GM19328 (cell line): Measurements from ENCODE around the gene CLEC2A.
"Not testable (repeated sequence)": the region's sequence is repeated elsewhere in the genome, so short reads cannot be mapped to it uniquely, and the experiment has no call there.

Experiments used
- ATAC-seq: cut with Tn5 transposase; IDR thresholded peaks from one replicate; pipeline ENCODE4 v1.9.1; 2021; ENCODE audit warnings: mild to moderate bottlenecking, moderate library complexity; ENCODE audit not compliant: unreplicated experiment

Gene CLEC2A

DNA sequence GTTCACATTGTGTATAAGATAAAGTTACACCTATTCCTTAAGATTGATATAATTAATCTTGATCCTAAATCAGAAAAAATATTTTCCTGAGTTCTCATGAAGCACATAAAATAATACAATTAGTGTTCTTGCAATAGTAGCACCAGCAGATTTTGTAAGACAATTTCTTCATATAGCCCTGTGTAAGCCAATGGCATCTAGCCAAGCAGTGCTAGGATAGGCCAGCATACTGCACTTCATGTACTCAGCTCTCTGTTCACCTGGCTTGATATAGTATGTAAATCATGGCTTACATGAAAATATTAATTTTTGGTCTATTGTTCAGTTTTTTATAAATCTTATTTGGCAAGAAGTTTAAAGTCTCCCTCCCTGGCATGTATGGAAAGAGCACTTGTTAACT is 49.0 kb downstream of the CLEC2A start:
- no peak for ATAC-seq

DNA sequence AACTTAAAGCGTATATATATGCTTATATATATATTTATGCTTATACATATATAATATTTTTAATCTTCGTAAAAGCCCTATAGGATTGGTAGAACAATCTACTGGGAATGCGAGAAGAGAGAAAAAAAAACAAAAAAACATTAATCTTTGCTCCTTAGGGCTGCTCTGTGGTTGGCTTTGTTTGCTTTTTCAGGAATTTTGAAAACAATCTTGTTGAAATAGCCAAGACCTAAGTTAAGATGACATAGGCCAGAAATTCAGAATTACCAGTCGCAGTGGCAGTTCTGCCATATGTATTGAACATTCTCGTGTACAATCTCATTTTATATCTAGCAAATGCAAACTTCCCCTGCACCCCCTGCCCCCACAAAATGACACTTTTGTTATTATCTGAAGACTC is 50.2 kb downstream of the CLEC2A start:
- no peak for ATAC-seq

DNA sequence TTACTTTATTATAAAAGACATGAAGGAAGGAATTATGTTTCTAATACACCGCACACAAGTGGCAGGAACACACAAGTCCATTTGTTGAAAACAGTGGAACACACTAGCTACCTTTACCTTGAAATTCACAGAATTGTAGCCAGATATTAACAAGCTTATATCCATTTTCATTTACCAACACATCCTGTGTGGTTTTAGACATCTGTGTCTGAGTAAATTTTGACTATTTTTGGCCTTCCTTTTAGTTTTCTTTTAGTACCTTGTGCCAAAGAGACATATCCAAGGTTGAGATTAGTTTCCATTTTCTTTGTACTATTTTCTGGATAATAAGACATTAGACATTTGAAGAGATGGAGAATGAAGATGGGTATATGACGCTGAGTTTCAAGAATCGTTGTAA is 50.9 kb downstream of the CLEC2A start, which contains the start of gene KLRF2:
TSS of gene KLRF2 (plus strand) at position 244 of the 400 bp plus-strand sequence. CDS start at position 351, 107 bp downstream.
- ATAC-seq = no peak

GRCh38 chr12:9880532-9881078 is 51.6 kb downstream of the CLEC2A start:
- no peak for ATAC-seq

- ATAC-seq = not testable (repeated sequence)
Measured at GRCh38 chr12:9876120-9876519, 56.0 kb downstream of the CLEC2A start.

- no peak for ATAC-seq
Measured at GRCh38 chr12:9872742-9873141, 59.4 kb downstream of the CLEC2A start.

DNA sequence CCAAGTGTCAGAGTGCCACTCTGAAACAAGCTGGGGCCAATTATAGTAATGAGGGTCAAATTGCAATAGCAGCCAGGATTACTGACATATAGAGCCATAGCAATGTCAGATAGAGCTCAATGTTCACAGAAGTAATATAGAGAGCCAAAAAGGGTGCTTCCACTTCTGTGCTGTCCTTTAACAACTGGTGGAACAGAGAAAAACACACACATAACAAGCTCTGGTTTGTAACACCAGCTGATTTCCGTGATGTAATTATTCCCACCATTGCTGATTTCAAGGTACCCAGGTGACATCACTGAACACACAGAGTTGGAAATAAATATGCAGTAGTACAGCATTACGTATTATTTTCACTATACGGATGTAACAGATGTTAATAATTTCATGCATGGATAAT is 60.0 kb downstream of the CLEC2A start:
- ATAC-seq = no peak

DNA sequence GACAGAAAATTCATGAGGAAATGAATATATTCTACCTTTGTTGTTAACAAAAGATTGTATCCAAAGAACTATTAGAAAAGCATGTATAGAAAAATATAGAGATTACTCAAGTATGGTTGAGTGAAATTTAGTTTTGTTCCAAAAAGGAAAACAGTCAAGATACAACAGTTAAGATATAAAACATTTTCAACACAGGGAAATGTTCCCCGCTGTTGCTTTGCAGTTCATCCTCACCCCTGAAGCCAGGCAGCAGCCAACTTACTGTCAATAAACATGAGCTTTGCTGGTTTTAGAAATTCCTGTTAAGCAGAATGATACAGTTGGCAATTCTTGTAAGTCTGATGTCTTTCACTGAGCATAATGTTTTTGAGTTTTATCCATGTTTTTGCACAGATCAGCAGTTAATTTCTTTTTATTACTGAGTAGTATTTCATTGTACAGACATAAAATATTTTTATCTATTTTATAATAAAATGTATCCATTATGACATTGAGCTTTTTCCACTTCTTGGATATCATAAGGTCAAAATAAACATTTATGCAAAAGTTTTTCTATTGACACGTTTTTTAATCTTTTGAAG is 61.8 kb downstream of the CLEC2A start:
- ATAC-seq = no peak

DNA sequence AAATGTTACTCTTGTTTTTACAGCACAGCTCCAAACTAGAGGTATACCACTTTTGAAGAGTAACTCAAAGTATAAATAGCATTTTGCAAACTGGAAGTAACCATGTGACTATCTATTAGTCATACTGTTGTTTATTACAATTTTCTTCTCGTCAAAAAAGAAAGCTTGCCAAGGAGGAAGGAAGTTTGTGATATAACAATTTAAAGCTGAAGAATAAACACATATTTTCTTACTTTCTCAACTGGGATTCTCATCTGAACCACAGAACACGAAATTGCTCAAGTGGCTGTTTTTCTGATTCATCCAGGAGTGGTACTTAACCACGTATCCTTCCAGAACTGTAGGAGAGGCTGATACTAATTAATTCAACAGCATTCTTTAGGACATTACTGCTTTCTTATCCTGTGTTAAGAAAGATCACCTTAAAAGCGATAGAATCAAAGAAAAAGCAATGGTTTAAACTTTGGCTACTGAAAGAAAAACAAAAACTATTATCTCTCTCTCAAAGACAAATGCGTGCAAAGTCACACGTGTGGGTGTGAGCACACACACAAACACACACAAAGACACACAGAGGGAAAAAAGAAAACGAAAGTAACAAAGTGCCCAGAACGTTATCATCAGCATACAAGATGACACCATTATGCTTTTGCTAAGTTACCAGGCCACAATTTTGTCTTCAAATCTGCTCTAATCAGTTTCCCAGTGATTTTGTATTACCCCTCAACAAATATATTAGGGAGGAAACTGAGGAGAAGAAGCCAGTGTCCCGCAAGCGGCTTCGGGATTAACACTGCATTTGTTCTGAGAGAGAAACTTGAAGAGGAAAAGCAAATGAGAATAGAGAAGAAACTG is 62.6 kb downstream of the CLEC2A start, which contains the start of gene CLEC2B:
TSS of gene CLEC2B (minus strand) at position 48 of the 855 bp plus-strand sequence.
- ATAC-seq = no peak

GRCh38 chr12:9868951-9869306 is 63.2 kb downstream of the CLEC2A start:
- ATAC-seq = no peak

GRCh38 chr12:9868311-9868801 is 63.8 kb downstream of the CLEC2A start:
- ATAC-seq = no peak

- no peak for ATAC-seq
Measured at GRCh38 chr12:9867531-9867930, 64.6 kb downstream of the CLEC2A start.

- no peak for ATAC-seq
Measured at GRCh38 chr12:9866860-9867269, 65.3 kb downstream of the CLEC2A start.

DNA sequence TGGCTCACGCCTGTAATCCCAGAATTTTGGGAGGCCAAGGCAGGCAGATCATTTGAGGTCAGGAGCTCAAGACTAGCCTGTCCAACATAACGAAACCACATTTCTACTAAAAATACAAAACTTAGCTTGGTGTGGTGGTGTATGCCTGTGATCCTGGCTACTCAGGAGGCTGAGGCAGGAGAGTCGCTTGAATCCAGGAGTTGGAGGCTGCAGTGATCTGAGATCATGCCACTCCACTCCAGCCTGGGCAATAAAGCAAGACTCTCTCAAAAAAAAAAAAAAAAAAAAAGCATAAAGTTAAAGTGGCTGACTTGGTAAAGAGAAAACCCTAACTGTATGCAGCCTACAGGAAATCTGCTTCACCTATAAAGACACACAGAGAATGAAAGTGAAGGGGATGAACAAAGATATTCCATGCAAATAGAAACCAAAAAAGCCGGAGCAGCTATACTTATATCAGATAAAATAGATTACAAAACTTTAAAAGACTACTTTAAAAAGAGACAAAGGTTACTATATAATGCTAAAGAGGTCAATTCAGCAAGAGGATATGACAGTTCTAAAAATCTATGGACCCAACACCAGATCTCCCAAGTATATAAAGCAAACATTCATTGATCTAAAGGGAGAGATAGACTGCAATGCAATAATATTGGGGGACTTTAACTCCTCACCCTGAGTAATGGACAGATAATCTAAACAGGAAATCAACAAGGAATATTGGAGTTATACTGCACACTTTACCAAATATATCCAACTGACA is 67.1 kb downstream of the CLEC2A start:
- no peak for ATAC-seq
